Measurements from ENCODE around the gene CARD11.

The CARD11 gene

GRCh38 chr7:3019801-3020200, 23.9 kb downstream of the CARD11 start:
- no peak for DNase-seq

DNA sequence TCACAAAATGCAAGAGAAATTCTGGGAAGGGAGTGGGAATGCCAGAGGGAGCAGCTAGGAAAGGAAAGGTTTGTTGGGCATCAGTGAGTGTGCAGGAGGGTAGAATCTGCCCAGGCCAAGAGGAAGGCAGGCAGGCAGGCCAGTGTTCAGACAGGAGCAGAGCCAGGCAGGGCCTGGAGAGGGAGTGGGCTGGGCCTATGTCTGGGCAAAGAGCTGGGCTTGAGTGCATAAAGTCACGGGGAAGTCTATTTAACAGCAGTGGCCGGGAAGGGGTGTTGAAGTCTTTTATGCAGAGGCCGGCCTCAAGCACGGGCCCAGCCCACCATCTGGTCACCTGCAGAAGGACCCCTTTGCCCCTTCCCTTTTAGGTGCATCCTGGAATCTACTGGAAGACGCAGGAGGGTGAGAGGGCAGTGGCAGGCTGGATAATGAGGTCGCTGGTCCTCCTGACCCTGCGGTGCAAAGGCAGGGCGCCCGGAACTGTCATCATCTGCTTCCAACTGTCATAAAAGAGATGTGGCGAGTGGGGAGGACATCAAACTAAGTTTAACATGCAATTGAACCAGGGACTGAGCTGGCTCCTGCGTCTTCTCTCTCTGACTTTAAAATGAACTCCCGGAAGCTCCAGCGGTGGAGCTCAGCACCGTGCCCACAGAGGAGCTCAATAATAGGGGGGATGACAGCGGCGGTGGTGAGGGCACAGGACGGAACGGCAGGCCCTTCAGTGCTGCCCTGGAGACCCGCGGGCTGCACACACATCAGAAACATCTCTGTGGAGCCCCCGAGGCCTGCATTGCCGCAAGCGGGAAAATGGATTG, 29.5 kb downstream of the CARD11 start:
- no peak for DNase-seq

DNA sequence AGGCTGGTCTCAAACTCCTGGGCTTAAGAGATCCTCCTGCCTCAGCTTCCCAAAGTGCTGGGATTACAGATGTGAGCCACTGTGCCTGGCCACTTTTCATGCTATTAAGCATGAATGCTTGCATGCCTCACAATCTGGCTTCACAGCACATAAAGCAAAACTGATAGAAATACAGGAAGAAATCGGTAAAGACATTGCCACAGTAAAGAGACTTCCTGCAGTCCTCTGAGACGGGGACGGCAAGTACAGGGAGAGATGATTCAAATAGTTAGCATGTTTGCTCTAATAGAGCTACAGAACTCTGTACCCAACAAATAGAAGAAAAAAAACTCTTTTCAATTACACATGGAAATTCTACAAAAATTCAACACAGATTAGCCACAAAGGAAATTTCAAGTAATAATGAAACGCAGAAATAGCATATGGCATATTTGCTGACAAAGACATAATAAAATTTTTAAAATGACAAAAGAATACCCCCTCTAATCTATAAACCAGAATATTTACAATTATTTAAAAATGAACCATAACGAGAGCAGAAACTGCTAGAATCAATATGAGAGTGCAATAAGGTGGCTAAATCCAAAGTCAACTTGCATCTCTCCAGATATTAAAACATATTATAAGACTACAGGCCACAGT, 32.3 kb downstream of the CARD11 start:
- DNase-seq, result no peak

DNA sequence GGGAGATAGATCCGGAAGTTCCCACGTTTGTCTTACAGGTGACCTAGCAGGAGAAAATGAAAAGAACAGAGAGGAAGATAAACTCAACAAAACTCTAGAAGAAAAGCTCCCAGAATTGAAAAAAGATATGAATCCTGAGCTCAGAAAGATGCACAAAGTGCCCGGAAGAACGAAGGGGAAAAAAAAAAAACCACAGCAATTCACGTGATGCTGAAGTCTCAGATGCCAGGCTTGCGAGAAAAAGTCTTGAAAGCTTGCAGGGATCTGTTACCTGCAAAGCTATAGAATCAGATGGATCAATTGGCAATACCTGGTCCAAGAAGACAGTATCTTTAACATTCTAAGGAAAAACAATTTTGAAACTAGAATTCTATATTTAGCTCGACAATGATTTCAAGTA, 33.5 kb downstream of the CARD11 start:
- no peak for DNase-seq

- DNase-seq, result no peak
These were observed 34.6 kb downstream of the CARD11 start for GRCh38 chr7:3009086-3009485.

GRCh38 chr7:3008386-3008785, 35.3 kb downstream of the CARD11 start:
- no peak for DNase-seq

- DNase-seq, result no peak
These were observed 36.0 kb downstream of the CARD11 start for GRCh38 chr7:3007696-3008095.

DNA sequence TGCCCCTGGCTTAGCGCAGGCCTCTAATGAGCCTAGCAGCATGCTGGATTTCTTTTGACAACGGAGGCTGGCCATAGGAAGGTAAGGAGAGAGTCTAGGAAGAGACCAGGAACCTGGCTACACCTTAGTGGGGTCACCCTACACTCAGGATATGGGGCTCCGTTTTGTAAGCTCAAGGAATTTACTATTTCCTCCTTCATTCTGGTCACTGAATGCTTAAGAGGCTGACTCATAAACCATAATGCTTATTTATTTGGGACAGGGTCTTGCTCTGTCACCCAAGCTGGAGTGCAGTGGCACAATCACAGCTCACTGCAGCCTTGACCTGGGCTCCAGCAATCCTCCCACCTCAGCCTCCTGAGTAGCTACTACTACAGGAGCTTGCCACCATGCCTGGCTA, 38.4 kb downstream of the CARD11 start:
- DNase-seq, result no peak

- DNase-seq, result no peak
These were observed 39.7 kb downstream of the CARD11 start for GRCh38 chr7:3003936-3004335.

DNA sequence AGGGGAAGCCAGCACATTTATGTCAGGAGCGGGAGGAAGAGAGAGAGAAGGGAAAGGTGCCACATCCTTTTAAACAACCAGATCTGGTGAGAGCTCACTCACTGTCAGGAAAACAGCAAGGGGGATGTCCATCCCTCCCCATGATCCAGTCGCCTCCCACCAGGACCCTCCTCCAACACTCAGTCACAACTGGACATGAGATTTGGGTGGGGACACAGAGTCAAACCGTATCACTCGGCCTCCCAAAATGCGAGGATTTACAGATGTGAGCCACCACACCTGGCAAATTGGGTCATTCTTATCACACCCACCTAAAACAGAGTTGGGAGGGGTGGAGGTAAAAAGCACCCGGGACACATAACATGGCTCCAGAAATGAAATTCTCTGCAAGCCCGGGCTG, 41.0 kb downstream of the CARD11 start:
- DNase-seq, result no peak

GRCh38 chr7:3000566-3000965, 43.1 kb downstream of the CARD11 start:
- DNase-seq, result no peak

- no peak for DNase-seq
These were observed 44.6 kb downstream of the CARD11 start for GRCh38 chr7:2999078-2999500.

GRCh38 chr7:2997014-2997413, 46.7 kb downstream of the CARD11 start:
- no peak for DNase-seq

DNA sequence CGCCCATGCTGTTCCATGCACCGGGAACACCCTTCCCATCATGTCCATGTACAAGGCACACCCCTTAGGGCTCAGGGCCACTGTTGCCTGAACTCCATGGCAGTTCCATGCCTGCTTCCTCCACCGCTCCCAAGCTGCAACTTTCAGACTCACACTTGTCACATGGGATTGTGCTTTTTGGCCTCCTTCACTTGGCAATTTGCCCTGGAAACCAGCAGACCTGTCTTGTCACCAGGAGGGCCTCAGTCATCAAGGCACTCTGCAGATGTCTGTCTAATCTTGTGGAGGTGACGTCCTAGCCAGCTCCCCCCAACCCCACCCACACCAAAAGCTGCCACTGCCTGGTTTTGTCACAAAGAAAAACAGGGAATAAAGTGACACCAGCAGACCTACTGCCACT, 47.5 kb downstream of the CARD11 start:
- no peak for DNase-seq

DNA sequence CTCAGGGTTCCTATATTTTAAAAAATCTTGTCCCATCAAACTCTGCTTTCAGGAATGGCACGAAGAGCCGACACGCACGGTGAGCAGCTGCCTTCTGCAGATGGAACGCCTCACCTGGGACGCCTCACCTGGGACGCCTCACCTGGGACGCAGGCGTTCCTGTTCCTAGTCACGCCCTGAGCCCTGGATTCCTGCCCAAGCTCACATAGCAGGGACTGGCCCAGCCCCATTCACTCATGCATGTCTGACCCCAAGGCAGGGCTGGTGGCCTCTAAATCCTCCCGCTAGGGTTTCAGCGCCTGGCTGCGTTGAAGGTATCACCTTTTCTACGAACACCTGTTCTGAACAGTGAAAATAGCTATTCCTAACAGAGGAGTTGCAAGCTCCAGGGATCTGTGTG, 49.8 kb downstream of the CARD11 start:
- DNase-seq, result no peak

- DNase-seq, result no peak
These were observed 50.3 kb downstream of the CARD11 start for GRCh38 chr7:2993396-2993795.

- DNase-seq, result no peak
These were observed 52.7 kb downstream of the CARD11 start for GRCh38 chr7:2990949-2991470.

GRCh38 chr7:2986561-2986960, 57.1 kb downstream of the CARD11 start:
- no peak for DNase-seq

DNA sequence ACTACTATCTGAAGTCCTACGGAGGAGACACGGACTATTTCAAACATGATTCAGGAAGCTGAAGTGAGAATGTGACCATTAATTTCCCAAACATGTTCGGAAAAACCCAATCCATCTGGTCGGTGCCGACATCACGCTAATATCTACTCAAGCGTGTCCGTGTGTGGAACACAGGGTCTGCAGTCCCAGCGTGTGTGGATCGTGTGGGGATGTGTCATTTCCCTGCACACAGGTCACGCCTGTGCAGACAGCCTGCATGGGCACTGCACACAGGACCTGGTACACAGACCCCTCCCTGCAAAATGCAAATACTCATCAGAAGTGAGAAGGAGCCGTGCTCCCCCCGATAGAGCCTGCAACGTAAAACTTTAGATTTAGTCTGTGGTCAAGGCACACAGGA, 57.8 kb downstream of the CARD11 start:
- no peak for DNase-seq

GRCh38 chr7:2984091-2984490, 59.6 kb downstream of the CARD11 start:
- no peak for DNase-seq

- no peak for DNase-seq
These were observed 60.1 kb downstream of the CARD11 start for GRCh38 chr7:2983586-2983985.

DNA sequence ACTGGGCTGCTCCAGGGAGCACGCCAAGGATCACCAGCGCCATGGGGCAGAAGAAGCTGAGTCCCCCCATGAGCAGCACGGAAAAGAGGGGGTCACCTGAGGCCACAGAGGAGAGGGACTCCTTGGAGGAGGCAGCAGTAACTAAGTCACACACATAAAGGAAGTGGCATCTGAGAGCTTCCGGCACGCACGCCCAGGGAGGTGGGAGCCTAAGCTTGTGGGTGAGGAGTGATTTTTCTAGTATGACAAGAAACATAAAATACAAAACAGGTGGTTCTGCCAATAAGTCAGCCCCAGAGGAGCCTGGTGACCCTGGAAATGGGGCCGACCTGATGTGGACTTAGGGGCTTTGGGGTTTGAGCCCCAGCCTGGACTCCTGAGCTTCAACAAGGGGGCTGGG, 60.8 kb downstream of the CARD11 start:
- peak in 3 of 4 experiments; percentile 12 to 63 (median 56) for DNase-seq

DNA sequence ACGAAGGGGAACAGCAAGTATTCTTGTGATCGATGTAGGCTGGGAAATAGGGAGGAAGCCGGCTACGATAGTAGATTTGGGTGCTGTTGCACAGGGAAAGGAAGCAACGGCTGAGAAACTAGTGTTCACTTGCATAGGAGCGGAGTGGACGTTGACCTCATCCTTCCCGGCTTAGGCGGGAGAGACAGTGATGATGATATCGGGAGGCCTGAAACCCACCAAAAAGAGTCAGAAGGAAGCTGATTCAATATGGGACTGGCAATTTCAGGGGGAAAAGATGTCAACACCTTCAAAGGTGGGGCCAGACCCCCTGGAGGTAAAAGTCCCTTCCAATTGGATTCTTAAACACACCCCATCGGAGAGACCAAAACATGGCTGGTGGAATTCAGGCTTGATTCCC, 61.3 kb downstream of the CARD11 start:
- no peak for DNase-seq

GRCh38 chr7:2981103-2981480, 62.6 kb downstream of the CARD11 start:
- DNase-seq, result no peak

Measured in activated naive CD4-positive, alpha-beta T cell (primary cell).